T-helper 1 cell (primary cell): ENCODE measurements around the gene ESPNL.
"Not testable (repeated sequence)": the region's sequence is repeated elsewhere in the genome, so short reads cannot be mapped to it uniquely, and the experiment has no call there.

Experiments
- DNase-seq, 5 donors: peaks; one replicate each; pipeline ENCODE4 v3.0.0-alpha.2; 2012 to 2020
- total RNA-seq, 4 donors: gene quantifications; one replicate each; lab custom pipeline; 2026; lab: John Stamatoyannopoulos, UW

ESPNL gene
- total RNA-seq = 0 to 0.36 (median 0.27) reads per million in 4 donors

- no peak for DNase-seq
Measured at GRCh38 chr2:238100049-238100820, at the start of gene ESPNL. ESPNL (plus strand) TSS chr2:238100340; CDS start chr2:238100420, 80 bp downstream.

GRCh38 chr2:238053191-238053776 is 46.9 kb upstream of the ESPNL start:
- DNase-seq = no peak

DNA sequence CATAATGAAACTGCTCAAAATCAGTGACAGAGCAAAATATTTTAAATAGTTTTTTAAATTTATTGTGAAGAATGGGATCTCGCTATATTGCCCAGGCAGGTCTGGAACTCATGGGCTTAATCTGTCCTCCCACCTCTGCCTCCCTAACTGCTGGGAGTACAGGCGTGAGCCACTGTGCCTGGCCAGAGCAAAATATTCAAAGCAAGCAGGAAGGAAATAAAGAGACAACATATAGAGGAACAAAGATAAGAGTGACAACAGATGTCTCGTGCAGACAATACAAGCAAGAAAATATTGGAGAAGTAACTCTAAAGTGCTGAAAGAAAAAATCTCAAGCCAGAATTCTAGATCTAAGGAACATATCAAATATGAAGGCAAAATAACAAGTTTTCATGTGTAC is 44.3 kb upstream of the ESPNL start:
- no peak for DNase-seq

DNA sequence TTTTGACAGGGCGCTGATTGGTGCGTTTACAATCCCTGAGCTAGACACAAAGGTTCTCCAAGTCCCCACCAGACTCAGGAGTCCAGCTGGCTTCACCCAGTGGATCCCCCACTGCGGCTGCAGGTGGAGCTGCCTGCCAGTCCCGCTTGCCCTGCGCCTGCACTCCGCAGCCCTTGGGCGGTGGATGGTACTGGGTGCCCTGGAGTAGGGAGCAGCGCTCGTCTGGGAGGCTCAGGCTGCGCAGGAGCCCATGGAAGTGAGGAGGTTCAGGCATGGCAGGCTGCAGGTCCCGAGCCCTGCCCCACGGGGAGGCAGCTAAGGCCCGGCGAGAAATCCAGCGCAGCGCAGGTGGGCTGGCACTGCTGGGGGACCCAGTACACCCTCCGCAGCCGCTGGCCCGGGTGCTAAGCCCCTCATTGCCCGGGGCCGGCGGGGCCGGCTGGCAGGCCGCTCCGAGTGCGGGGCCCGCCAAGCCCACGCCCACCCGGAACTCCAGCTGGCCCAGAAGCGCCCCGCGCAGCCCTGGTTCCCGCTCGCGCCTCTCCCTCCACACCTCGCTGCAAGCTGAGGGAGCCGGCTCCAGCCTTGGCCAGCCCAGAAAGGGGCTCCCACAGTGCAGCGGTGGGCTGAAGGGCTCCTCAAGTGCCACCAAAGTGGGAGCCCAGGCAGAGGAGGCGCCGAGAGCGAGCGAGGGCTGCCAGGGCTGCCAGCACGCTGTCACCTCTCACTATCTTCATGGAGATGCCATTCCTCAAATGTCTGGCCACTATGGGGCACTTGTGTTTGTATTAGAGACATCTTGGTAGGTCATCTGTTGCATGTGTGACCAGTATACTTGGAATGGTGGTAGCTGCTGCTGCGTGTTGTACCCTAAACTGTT is 42.2 kb upstream of the ESPNL start:
- not testable (repeated sequence) for DNase-seq

DNA sequence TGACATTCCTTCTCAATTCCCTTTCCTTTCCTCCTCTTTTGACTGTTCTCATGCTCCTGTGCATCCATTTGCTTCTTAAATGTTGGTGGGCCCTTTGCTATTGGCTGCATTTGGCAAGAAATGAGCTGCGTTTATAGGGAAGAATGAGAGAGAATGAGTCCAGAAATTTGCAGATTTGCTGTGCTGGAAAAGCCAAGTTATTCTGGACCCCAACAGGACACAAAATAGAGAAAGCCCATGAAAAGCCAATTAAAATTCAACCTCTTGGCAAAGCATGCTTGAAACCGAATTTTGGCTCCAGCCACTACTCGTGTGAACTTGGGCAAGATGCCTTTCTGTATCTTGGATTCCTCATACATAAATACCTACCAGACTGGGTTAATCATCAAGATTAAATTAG is 40.6 kb upstream of the ESPNL start:
- no peak for DNase-seq

- no peak for DNase-seq
Measured at GRCh38 chr2:238060096-238060541, 40.0 kb upstream of the ESPNL start.

GRCh38 chr2:238060542-238061314 is 39.4 kb upstream of the ESPNL start, which contains the start of gene SCLY:
SCLY (plus strand) TSS chr2:238061001; CDS start chr2:238061055, 54 bp downstream.
- peak; percentile 95 to 99 (median 97) for DNase-seq

DNA sequence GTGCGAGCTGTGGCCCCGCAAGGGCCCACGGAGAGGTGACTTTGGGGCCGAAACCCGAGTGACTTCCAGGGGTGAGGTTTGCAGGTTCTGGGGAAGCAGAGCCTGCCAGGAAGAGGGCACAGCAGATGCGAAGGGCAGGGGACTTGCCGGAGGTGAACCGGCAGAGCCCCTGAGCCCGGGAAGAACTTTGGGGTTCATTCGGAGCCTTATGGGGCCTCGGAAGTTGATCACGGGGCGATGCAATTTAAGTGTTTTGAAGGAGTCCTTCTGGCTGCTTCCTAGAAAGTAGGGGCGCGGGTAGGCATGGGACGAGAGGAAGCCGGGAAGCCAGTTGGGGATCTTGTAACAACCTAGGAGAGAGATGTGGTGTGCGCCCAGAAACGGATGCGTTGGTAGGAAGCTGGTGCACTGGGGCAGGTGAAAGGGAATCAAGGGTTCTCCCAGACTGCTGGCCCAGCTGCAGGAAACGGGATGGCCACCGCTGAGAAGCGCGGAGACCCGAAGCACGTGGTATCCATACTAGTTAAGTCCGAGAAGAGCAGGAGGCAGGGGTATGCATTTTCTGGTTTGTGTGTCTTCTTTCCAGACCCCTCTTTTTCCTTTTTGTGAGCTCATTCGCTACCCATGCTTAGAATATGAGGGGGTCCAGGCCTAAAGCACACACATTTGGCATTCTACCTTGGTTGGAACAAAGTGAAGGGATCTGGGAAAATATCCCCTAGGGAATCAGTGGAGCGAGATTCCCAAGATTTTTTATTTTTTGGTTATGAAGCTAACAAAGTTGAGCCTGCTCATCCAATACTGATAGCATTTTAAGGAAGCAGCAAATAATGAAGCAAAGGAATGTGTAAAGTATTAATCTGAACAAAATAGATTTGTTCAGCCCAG is 38.6 kb upstream of the ESPNL start:
- peak in 2 of 5 donors; percentile 24 to 37 for DNase-seq

DNA sequence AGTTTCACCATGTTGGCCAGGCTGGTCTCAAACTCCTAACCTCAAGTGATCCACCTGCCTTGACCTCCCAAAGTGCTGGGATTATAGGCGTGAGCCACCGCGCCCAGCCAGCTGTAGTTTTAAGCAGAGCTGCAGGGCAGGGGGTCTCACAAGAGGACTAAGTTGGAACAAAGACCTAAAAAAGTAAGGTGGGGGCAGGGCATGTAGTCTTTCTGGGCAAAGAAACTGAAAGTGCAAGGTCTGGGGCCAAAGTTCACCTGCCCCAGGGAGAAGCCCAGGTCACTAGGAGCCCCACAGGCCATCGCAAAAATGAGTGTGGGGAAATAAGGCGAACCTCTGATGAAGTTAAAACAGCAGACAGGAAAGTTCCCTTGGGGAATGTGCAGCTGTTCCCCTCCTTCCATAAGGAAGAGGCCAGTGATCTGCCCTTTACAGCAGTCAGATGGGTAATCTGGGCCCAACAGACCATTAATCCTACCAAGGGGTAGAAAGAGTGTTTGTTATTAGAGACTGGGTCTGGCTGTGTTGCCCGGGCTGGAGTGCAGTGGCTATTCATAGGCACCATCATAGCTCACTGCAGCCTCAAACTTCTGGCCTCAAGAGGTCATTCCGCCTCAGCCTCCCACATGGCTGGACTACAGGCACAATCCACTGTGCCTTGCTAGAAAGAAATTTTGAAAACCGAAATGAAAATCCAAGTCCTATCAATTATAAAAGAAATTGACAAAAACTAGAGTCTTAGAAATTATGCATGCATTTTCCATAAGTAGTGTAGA is 36.5 kb upstream of the ESPNL start:
- no peak for DNase-seq

DNA sequence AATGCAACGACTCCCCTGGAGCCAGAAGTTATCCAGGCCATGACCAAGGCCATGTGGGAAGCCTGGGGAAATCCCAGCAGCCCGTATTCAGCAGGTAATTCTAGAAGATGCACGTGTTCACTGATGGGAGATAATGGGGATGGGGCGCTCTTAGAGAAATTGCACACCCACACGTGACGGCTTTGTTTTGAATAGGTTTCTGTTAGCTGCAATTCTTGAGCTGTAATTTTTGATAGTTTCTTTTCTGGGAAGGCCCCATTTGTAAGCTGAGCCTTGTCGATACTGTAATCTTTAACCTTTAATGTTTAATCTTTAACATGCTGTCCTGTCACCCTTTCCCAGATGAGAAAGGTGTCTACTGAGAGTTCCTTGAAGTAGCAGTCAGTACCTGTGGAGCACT is 35.8 kb upstream of the ESPNL start:
- no peak for DNase-seq

DNA sequence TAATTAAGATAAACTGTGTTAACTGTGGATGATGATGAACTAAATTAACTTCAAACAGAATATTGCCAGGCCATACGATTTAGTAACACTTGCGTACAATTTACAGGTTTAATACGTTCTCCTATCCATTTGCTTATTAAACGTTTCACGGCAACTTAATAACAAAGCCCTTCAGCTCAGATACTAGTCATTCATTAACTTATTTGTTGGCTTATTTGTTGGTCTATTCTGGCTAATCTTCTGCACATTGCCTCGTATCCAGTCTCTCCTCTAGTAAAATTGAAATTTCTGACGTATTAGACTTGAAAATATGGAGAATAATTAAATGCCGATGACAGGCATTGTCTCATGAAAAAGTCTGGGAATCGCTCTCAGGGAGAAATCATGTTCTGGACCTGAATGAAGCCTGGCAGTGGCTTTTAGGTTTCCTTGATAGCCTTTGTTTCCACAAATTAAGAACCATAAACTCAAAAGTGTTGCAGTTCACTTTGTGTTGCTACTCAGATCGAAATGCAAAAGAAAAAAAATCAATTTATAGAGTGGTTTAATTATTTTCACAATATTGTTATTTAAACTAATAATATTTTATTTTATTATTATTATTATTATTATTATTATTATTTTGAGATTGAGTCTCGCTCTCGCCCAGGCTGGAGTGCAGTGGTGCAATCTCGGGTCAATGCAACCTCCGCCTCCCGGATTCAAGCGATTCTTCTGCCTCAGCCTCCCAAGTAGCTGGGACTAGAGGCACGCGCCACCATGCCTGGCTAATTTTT is 34.9 kb upstream of the ESPNL start:
- no peak for DNase-seq

- no peak for DNase-seq
Measured at GRCh38 chr2:238066218-238066617, 33.9 kb upstream of the ESPNL start.

- not testable (repeated sequence) for DNase-seq
Measured at GRCh38 chr2:238066718-238067117, 33.4 kb upstream of the ESPNL start.

DNA sequence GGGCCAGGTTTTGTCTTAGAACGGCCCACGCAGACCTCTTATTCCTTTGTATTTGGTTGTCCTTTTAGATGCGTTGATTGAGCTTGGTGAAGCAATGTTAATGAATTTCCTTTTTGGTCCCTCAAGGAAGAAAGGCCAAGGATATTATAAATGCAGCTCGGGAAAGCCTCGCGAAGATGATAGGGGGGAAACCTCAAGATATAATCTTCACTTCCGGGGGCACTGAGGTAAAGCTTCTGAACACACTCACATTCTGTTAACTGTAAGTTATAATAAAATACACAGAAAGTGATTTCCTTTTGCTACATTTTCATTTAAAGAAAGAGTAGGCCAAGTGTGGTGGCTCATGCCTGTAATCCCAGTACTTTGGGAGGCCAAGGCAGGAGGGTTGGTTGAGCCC is 32.2 kb upstream of the ESPNL start:
- no peak for DNase-seq

DNA sequence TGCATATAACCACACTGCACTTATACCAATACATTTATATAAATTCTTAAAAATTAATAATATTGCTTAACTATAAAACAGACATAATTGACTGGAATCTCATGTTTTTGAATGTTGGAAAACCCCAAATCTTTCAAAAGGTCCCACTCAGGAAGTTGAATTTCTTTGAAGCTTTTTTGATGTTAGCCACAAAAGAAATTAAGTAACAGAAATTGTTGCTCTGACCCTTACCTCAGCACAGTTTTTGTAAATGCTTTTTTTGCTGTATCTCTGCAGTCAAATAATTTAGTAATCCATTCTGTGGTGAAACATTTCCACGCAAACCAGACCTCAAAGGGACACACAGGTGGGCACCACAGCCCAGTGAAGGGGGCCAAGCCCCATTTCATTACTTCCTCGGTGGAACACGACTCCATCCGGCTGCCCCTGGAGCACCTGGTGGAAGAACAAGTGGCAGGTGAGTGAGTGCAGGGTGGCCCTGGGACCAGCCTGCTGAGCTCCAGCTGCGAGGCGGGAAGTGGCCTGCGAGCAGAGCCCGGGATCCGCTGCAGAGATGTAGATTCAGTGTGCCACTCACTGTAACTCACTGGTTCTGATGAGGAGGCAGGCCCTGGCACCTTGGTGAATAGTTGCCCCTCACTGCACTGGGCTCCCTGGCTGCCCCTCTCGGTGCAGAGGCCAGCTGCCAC is 31.0 kb upstream of the ESPNL start:
- DNase-seq = peak in 1 of 5 donors; percentile 14

DNA sequence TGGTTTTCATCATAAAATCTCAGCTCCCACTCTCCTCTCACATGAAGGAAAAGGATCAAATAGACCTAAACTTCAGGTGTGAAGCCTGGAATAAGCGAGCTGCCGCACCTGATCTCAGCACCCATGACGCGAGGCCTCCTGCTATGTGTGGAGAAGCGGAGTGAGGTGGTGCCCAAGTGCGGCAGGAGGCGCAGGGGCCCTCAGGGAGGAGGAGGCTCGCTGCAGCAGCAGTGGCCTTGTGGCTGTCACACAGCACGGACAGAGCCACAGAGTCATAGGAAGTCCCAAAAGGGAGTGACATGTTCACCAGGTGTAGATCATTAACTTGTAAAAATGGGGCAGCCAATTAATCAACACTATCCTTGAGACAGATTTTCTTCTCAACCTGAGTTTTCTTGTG is 30.3 kb upstream of the ESPNL start:
- DNase-seq = no peak

GRCh38 chr2:238075397-238075796 is 24.7 kb upstream of the ESPNL start:
- DNase-seq = no peak

DNA sequence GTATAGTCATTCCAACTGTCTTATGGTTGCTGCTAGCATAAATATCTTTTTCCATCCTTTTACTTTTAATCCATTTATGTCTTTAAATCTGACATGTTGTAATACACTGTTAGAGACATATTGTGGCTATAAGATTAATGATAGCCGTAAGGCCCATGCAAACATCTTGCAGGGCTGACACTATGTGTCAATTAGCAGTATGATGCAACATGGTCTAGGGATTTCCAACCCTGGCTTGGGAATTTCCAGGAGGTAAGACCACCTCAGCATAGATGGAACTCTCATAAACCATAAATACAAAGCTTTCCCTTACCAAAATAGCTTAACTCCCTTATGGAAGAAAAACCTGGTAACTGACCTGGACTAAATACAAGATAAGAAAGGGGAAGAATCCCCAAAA is 22.8 kb upstream of the ESPNL start:
- DNase-seq = no peak

- no peak for DNase-seq
Measured at GRCh38 chr2:238079874-238080327, 20.2 kb upstream of the ESPNL start.
